GM12878 (cell line): ENCODE data around the gene CD244. TPM values are rescaled to one million over a fixed set of nuclear protein-coding genes. Genes with fewer than 3 reads are reported as not detected.
A peak's percentile ranks its signal among the peaks of the same experiment; 100 is the strongest.

ENCODE experiments used
- ATAC-seq: fragments of 200-7000 bp; cut with Tn5 transposase; 3 replicates; pipeline ENCODE4 v1.9.1; 2020; ENCODE audit warnings: mild to moderate bottlenecking, moderate library complexity
- Bru-seq: library from RNA; stranded (reverse); fragments of 400-500 nt; gene quantifications from one replicate; lab custom pipeline; 2021; lab: Mats Ljungman, UMichigan
- BruChase-seq, 2 experiments: library from RNA; stranded (reverse); fragments of 400-500 nt; gene quantifications; one replicate each; lab custom pipeline; 2021; lab: Mats Ljungman, UMichigan
- BruUV-seq: library from RNA; stranded (reverse); fragments of 400-500 nt; replicated peaks from 2 replicates; lab custom pipeline; 2021; lab: Mats Ljungman, UMichigan
- CTCF ChIA-PET: fragments of 300-600 bp; sonication (Branson Sonifier 250); formaldehyde crosslinking; extraction: SDS; loops from one replicate; lab custom pipeline; 2021; ENCODE audit warnings: inconsistent platforms; lab: Yijun Ruan, JAX
- POLR2A ChIA-PET: fragments of 350-600 bp; formaldehyde crosslinking; extraction: SDS; loops from one replicate; lab custom pipeline; 2021; ENCODE audit warnings: inconsistent platforms; lab: Charles Lee
- RAD21 ChIA-PET: fragments of 300-600 bp; sonication (Branson Sonifier 250); formaldehyde crosslinking; loops from one replicate; lab custom pipeline; 2023; ENCODE audit warnings: antibody characterized with exemption; ENCODE audit not compliant: unreplicated experiment; lab: Charles Lee
- SMC1A ChIA-PET: fragments of 300-600 bp; sonication (Branson Sonifier 250); formaldehyde crosslinking; loops from one replicate; lab custom pipeline; 2023; ENCODE audit not compliant: unreplicated experiment, uncharacterized antibody; lab: Charles Lee
- DNase-seq: peaks from one replicate; pipeline ENCODE4 v3.0.0-alpha.2; 2011; ENCODE audit warnings: low read depth, low spot score
- FAIRE-seq: peaks from 3 replicates; lab custom pipeline; 2011; peaks lifted over from hg19 to GRCh38; lab: Jason Lieb, UNC
- H2AFZ ChIP-seq: 2 replicates; pipeline ENCODE4 v1.6.0; 2011; ENCODE audit warnings: low read depth, low read length, control low read depth; ENCODE audit not compliant: control insufficient read depth
- H3K27ac ChIP-seq: 2 replicates; pipeline ENCODE4 v1.5.1; 2011; ENCODE audit warnings: control low read depth; ENCODE audit not compliant: control insufficient read depth, insufficient read depth
- H3K27me3 ChIP-seq, 2 experiments: replicated peaks in 1 of 2; 2 replicates each; pipeline versions ENCODE4 v1.6.0 to v1.6.1; 2011; ENCODE audit warnings: low read length in 1 of 2; ENCODE audit not compliant: control insufficient read depth in 2 of 2, insufficient read depth in 2 of 2
- H3K36me3 ChIP-seq, 2 experiments: 2 replicates each; pipeline ENCODE4 v1.5.1; 2011; ENCODE audit warnings: low read length in 1 of 2; ENCODE audit not compliant: control insufficient read depth in 2 of 2, insufficient read depth in 2 of 2
- H3K4me1 ChIP-seq: 2 replicates; pipeline ENCODE4 v1.6.1; 2011; ENCODE audit warnings: mild to moderate bottlenecking, low read length, moderate library complexity, mixed read lengths; ENCODE audit not compliant: control insufficient read depth, insufficient read depth
- H3K4me2 ChIP-seq: 2 replicates; pipeline ENCODE4 v1.6.0; 2011; ENCODE audit warnings: control low read depth; ENCODE audit not compliant: control insufficient read depth, insufficient read depth
- H3K4me3 ChIP-seq: fragments of 200-600 bp; sonication (generic); 2 replicates; pipeline ENCODE4 v1.5.1; 2016
- H3K79me2 ChIP-seq: 2 replicates; pipeline ENCODE4 v1.6.0; 2011; ENCODE audit warnings: low read length; ENCODE audit not compliant: control insufficient read depth, insufficient read depth
- H3K9ac ChIP-seq: 2 replicates; pipeline ENCODE4 v1.8.0; 2011; ENCODE audit warnings: low read length, control low read depth, mixed read lengths; ENCODE audit not compliant: control insufficient read depth, insufficient read depth
- H3K9me3 ChIP-seq: replicated peaks from 3 replicates; pipeline ENCODE4 v1.5.1; 2011; ENCODE audit warnings: mild to moderate bottlenecking, low read length; ENCODE audit not compliant: control insufficient read depth, insufficient read depth
- H4K20me1 ChIP-seq: 2 replicates; pipeline ENCODE4 v1.6.0; 2011; ENCODE audit not compliant: control insufficient read depth, insufficient read depth
- CHD4 ChIP-seq: fragments of 200-600 bp; sonication (generic); IDR thresholded peaks from 2 replicates; pipeline ENCODE4 v1.6.1; 2016; ENCODE audit warnings: mild to moderate bottlenecking
- CREM ChIP-seq: IDR thresholded peaks from 2 replicates; pipeline ENCODE4 v1.6.1; 2014; ENCODE audit warnings: antibody characterized with exemption, low read depth
- IKZF2 ChIP-seq, 2 experiments: fragments of 450-650 bp; IDR thresholded peaks; 2 replicates each; pipeline ENCODE4 v1.6.1; 2017; ENCODE audit warnings: mild to moderate bottlenecking in 2 of 2, moderate library complexity in 2 of 2
- MTA2 ChIP-seq: fragments of 450-650 bp; IDR thresholded peaks from 2 replicates; pipeline ENCODE4 v1.6.1; 2016; ENCODE audit warnings: low read depth, mild to moderate bottlenecking, moderate library complexity
- NKRF ChIP-seq: fragments of 450-650 bp; conservative IDR thresholded peaks from 2 replicates; pipeline ENCODE4 v1.6.1; 2017; ENCODE audit warnings: mild to moderate bottlenecking, moderate library complexity
- NR2F1 ChIP-seq: fragments of 450-650 bp; conservative IDR thresholded peaks from 2 replicates; pipeline ENCODE4 v1.6.1; 2017; ENCODE audit warnings: mild to moderate bottlenecking
- NRF1 ChIP-seq: conservative IDR thresholded peaks from 2 replicates; pipeline ENCODE4 v1.6.1; 2011; ENCODE audit warnings: mild to moderate bottlenecking, low read depth, low read length, improper control_type of control experiment
- ZBTB33 ChIP-seq: fragments of 450-650 bp; IDR thresholded peaks from 2 replicates; pipeline ENCODE4 v1.6.1; 2017; ENCODE audit warnings: mild to moderate bottlenecking
- ZNF24 ChIP-seq: fragments of 450-650 bp; IDR thresholded peaks from 2 replicates; pipeline ENCODE4 v1.6.1; 2017; ENCODE audit warnings: antibody characterized with exemption, mild to moderate bottlenecking
- ZNF384 ChIP-seq: IDR thresholded peaks from 2 replicates; pipeline ENCODE4 v1.6.1; 2012; ENCODE audit warnings: low read depth, mild to moderate bottlenecking, low read length, improper control_type of control experiment, borderline replicate concordance
- WGBS: methylation state at CpG from one replicate; pipeline ENCODE4 v1.1.6; 2016; ENCODE audit warnings: low lambda C conversion rate; ENCODE audit not compliant: insufficient replicate concordance, insufficient coverage; ENCODE audit errors: missing lambda C conversion rate; 5-methylcytosine and 5-hydroxymethylcytosine counted together
- in situ Hi-C: fragments of 300-500 bp; cut with MboI; formaldehyde crosslinking; loops from 9 replicates; pipeline ENCODE4 v1.14.3; 2018; ENCODE audit warnings: mixed read lengths
- intact Hi-C: fragments of 100-400 bp; cut with micrococcal nuclease; formaldehyde crosslinking; loops from one replicate; pipeline ENCODE4 v1.14.2; 2022; ENCODE audit not compliant: unreplicated experiment
- long read RNA-seq, 2 experiments: library from polyadenylated mRNA; unstranded; transcript quantifications; one replicate each; pipeline ENCODE4 v2.0.0, GENCODE V29; 2019 to 2020
- polyA minus RNA-seq, 3 experiments: library from RNA; depleted of rRNA, polyadenylated mRNA; stranded (reverse); fragments of >200 nt; gene quantifications; 2 replicates each; pipeline ENCODE4 v1.2.3, GENCODE V29; 2011
- polyA plus RNA-seq, 11 experiments: library from polyadenylated mRNA; depleted of rRNA in 4 of 11; unstranded in 6 of 11; stranded (reverse) in 5 of 11; fragments of >200 nt; fragmentation: Nextera tagmentation in 4 of 11; fragmentation: Illumina TruSeq in 1 of 11; extraction: Ambion mirVana in 4 of 11; extraction: Trizol in 1 of 11; gene quantifications; 1 replicate in 1 of 11; 2 replicates in 10 of 11; pipeline versions ENCODE4 v1.2.1 to v1.2.3, GENCODE V29; 2011 to 2016; ENCODE audit warnings: inconsistent platforms in 2 of 11, missing spikeins in 2 of 11, low read depth in 1 of 11
- total RNA-seq, 4 experiments: library from RNA; depleted of rRNA in 3 of 4; stranded (reverse); fragments of >200 nt in 3 of 4; fragmentation: Illumina TruSeq in 1 of 4; extraction: Trizol in 1 of 4; gene quantifications; 2 replicates each; pipeline versions ENCODE4 v1.2.1 to v1.2.3, GENCODE V29; 2013 to 2021
- TF ChIP-seq, protein P1 (sequence below): fragments of 450-650 bp; IDR thresholded peaks from 2 replicates; pipeline ENCODE4 v1.6.1; 2016; ENCODE audit warnings: mild to moderate bottlenecking

Gene CD244, protein sequence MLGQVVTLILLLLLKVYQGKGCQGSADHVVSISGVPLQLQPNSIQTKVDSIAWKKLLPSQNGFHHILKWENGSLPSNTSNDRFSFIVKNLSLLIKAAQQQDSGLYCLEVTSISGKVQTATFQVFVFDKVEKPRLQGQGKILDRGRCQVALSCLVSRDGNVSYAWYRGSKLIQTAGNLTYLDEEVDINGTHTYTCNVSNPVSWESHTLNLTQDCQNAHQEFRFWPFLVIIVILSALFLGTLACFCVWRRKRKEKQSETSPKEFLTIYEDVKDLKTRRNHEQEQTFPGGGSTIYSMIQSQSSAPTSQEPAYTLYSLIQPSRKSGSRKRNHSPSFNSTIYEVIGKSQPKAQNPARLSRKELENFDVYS
- 10.8 and 11.5 TPM in 2 replicates for total RNA-seq (2013; cell fraction: nucleolus; rRNA removed)
- total RNA-seq (2014; rRNA removed), result 0.65 and 0.68 TPM in 2 replicates
- 0.60 and 0.67 TPM in 2 replicates for total RNA-seq (2014; rRNA removed; fragmentation: Illumina TruSeq; extraction: Trizol)
- 0.35 and 0.80 TPM in 2 replicates for total RNA-seq (2021)
- 1.7 TPM for polyA plus RNA-seq (2011; ENCODE audit: low read depth)
- 13.6 and 17.3 TPM in 2 replicates for polyA plus RNA-seq (2011; rRNA removed)
- 7.1 and 7.9 TPM in 2 replicates for polyA plus RNA-seq (2011; cell fraction: cytosol; rRNA removed)
- polyA plus RNA-seq (2011; cell fraction: nucleus; rRNA removed), result 10.0 and 17.8 TPM in 2 replicates
- polyA plus RNA-seq (2012), result 0.96 and 2.8 TPM in 2 replicates
- polyA plus RNA-seq (2014; fragmentation: Illumina TruSeq; extraction: Trizol), result 0.55 and 0.78 TPM in 2 replicates
- under 1 TPM; 0.24 to 0.37 TPM for polyA plus RNA-seq (2014; fragmentation: Nextera tagmentation; extraction: Ambion mirVana)
- 0.59 and 0.77 TPM in 2 replicates for polyA plus RNA-seq (2014; rRNA removed)
- 1 to 10 TPM in 1 of 2 experiments, under 1 TPM in 1; 0.90 to 1.2 TPM for polyA plus RNA-seq (2016; fragmentation: Nextera tagmentation; extraction: Ambion mirVana)
- polyA minus RNA-seq (2011; rRNA and poly(A)+ RNA removed), result 11.7 and 14.1 TPM in 2 replicates
- 2.3 and 4.4 TPM in 2 replicates for polyA minus RNA-seq (2011; cell fraction: cytosol; rRNA and poly(A)+ RNA removed)
- polyA minus RNA-seq (2011; cell fraction: nucleus; rRNA and poly(A)+ RNA removed), result 4.6 and 5.7 TPM in 2 replicates
- percentile 61 among the genes with signal in this experiment for Bru-seq, nascent RNA
- BruChase-seq, experiment 1, labeled RNA remaining after a 6-hour chase, result percentile 70 among the genes with signal in this experiment
- BruChase-seq, experiment 2, labeled RNA remaining after a 2-hour chase, result percentile 63 among the genes with signal in this experiment
- long read RNA-seq, experiment 1, transcript CD244-203 (9 exons, 2,463 nt), result major isoform, 6 of 8 reads
- long read RNA-seq, experiment 1, partial matches to known transcripts, result 0 of 8 reads
- long read RNA-seq, experiment 1, other reads (novel, unspliced or antisense), result 0 of 8 reads
- long read RNA-seq, experiment 2, transcript CD244-203 (9 exons, 2,463 nt), result major isoform, 31 of 68 reads
- long read RNA-seq, experiment 2, partial matches to known transcripts, result 13 of 68 reads
- long read RNA-seq, experiment 2, other reads (novel, unspliced or antisense), result 16 of 68 reads

- Histone ChIP-seq H2AFZ (peak within 1 kb of the TSS; percentile 49), H3K27ac (no peak within 1 kb of the TSS), H3K4me2 (peak within 1 kb of the TSS; percentile 60), H3K27me3 (no peaks in the 10 kb centered on the region), H3K9me3 (no peaks in the 10 kb centered on the region), H3K4me1 (peaks cover 15% of the 10 kb centered on the region), H3K9ac (no peak within 1 kb of the TSS), H3K36me3 (no peaks in the 10 kb centered on the region; a peak in 1 of 4 replicates), H4K20me1 (no peaks in the 10 kb centered on the region), H3K79me2 (no peaks in the 10 kb centered on the region), H3K4me3 (peak within 1 kb of the TSS; percentile 32; the same call in 1 of the 2 replicates)
- FAIRE-seq (peak; percentile 72), DNase-seq (peak; percentile 71), ATAC-seq (peak; percentile 96)
- BruUV-seq, result TSS peak; percentile 74
- RAD21 ChIA-PET, result interaction anchor here (0.7 to 4.6 kb wide), 25 partner anchors 11 to 234 kb away, joined by 3 to 50 read pairs (median 6); partner anchors contain the start of genes F11R, ITLN2 and LY9
- SMC1A ChIA-PET, result interaction anchor here (0.9 to 13.7 kb wide), 18 partner anchors 9 to 154 kb away, joined by 3 to 229 read pairs (median 7); partner anchors contain the start of genes ITLN1 and ITLN2
- CTCF ChIA-PET, result interaction anchor here (0.6 to 7.0 kb wide), 21 partner anchors 9 to 235 kb away, joined by 3 to 99 read pairs (median 4); no protein-coding TSS in a partner anchor
- whole genome bisulfite sequencing, result 5% methylated on average over 12 of the region's 12 CpGs
- POLR2A ChIA-PET, result interaction anchor here (0.6 to 3.8 kb wide), 14 partner anchors 10 to 149 kb away, joined by 3 to 25 read pairs (median 5); no protein-coding TSS in a partner anchor
- intact Hi-C loops (no loop called here), in situ Hi-C loops (no loop called here)
- no peak for TF ChIP-seq CREM
- TF ChIP-seq ZBTB33, result no peak
- TF ChIP-seq CHD4, result no peak
- TF ChIP-seq MTA2, result peak; percentile 78
- no peak for TF ChIP-seq ZNF24
- TF ChIP-seq IKZF2 (IDR thresholded peaks at IDR 0.05), result peak; percentile 71 to 80; a peak in 2 of 4 replicates
- TF ChIP-seq, protein P1, sequence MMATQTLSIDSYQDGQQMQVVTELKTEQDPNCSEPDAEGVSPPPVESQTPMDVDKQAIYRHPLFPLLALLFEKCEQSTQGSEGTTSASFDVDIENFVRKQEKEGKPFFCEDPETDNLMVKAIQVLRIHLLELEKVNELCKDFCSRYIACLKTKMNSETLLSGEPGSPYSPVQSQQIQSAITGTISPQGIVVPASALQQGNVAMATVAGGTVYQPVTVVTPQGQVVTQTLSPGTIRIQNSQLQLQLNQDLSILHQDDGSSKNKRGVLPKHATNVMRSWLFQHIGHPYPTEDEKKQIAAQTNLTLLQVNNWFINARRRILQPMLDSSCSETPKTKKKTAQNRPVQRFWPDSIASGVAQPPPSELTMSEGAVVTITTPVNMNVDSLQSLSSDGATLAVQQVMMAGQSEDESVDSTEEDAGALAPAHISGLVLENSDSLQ, result peak; percentile 56
- TF ChIP-seq NRF1, result no peak
- TF ChIP-seq NKRF, result no peak
- TF ChIP-seq NR2F1, result 0 out of 2 replicates have a peak, but pooled peaks have one; percentile 17
- no peak for TF ChIP-seq ZNF384
Measured at GRCh38 chr1:160862203-160863060, at the start of gene CD244. TSS of gene CD244 (minus strand) at chr1:160862887. CDS start at chr1:160862677, 210 bp downstream.
